SK-N-SH (cell line): ENCODE results near the gene AASS. TPM values are rescaled to one million over a fixed set of nuclear protein-coding genes. Genes with fewer than 3 reads are reported as not detected.
A peak's percentile ranks its signal among the peaks of the same experiment; 100 is the strongest.

ENCODE experiments used
- CTCF ChIA-PET: fragments of 300-600, 350-600 bp; formaldehyde crosslinking; extraction: SDS; loops from one replicate; lab custom pipeline; 2021; lab: Yijun Ruan, JAX
- POLR2A ChIA-PET: fragments of 350-600 bp; sonication (Branson Sonifier 250); formaldehyde crosslinking; extraction: SDS; loops from one replicate; lab custom pipeline; 2020; ENCODE audit warnings: antibody characterized with exemption, inconsistent platforms; lab: Yijun Ruan, JAX
- DNase-seq: peaks from one replicate; pipeline ENCODE4 v3.0.0; 2012
- H2AFZ ChIP-seq: fragments of 200-600 bp; sonication (generic); 2 replicates; pipeline ENCODE4 v1.8.1; 2016; ENCODE audit warnings: antibody characterized with exemption, mild to moderate bottlenecking, low read depth
- H3F3A ChIP-seq: fragments of 200-600 bp; sonication (generic); replicated peaks from 2 replicates; pipeline ENCODE3; 2016; ENCODE audit warnings: antibody characterized with exemption, mild to moderate bottlenecking; ENCODE audit not compliant: insufficient read depth
- H3K27ac ChIP-seq, 2 experiments: fragments of 200-500 bp in 1 of 2; fragments of 200-600 bp in 1 of 2; sonication (Bioruptor generic) in 1 of 2; sonication (generic), shearing (Covaris generic) in 1 of 2; 2 replicates each; pipeline versions ENCODE4 v1.5.1 to v1.6.1; 2014 to 2016; ENCODE audit warnings: low read depth in 2 of 2, inconsistent platforms in 1 of 2, low read length in 1 of 2, mild to moderate bottlenecking in 1 of 2, mixed read lengths in 1 of 2
- H3K27me3 ChIP-seq: fragments of 200-600 bp; sonication (generic), shearing (Covaris generic); 2 replicates; pipeline ENCODE4 v1.6.1; 2016; ENCODE audit warnings: mixed run types; ENCODE audit not compliant: insufficient read depth
- H3K36me3 ChIP-seq, 2 experiments: fragments of 200-500 bp in 1 of 2; fragments of 200-600 bp in 1 of 2; sonication (Bioruptor generic) in 1 of 2; sonication (generic) in 1 of 2; replicated peaks in 1 of 2; 2 replicates each; pipeline versions ENCODE3 to v1.5.1; 2014 to 2016; ENCODE audit warnings: low read length in 1 of 2, mild to moderate bottlenecking in 1 of 2; ENCODE audit not compliant: insufficient read depth in 2 of 2, control insufficient read depth in 1 of 2
- H3K4me1 ChIP-seq, 2 experiments: fragments of 200-500 bp in 1 of 2; fragments of 200-600 bp in 1 of 2; sonication (Bioruptor generic) in 1 of 2; sonication (generic), shearing (Covaris generic) in 1 of 2; 2 replicates each; pipeline versions ENCODE4 v1.5.1 to v1.6.1; 2014 to 2016; ENCODE audit warnings: low read depth in 1 of 2, low read length in 1 of 2, mixed run types in 1 of 2; ENCODE audit not compliant: insufficient read depth in 2 of 2, control insufficient read depth in 1 of 2
- H3K4me2 ChIP-seq: fragments of 200-600 bp; sonication (generic), shearing (Covaris generic); 2 replicates; pipeline ENCODE4 v1.6.1; 2017; ENCODE audit warnings: mixed run types
- H3K4me3 ChIP-seq, 2 experiments: fragments of 200-500 bp in 1 of 2; fragments of 200-600 bp in 1 of 2; sonication (Bioruptor generic) in 1 of 2; sonication (generic), shearing (Covaris generic) in 1 of 2; 2 replicates each; pipeline versions ENCODE4 v1.5.1 to v1.8.1; 2014 to 2016; ENCODE audit warnings: low read depth in 2 of 2, inconsistent platforms in 1 of 2, low read length in 1 of 2, mild to moderate bottlenecking in 1 of 2, mixed read lengths in 1 of 2, moderate library complexity in 1 of 2
- H3K79me2 ChIP-seq: fragments of 200-600 bp; sonication (generic); 2 replicates; pipeline ENCODE4 v1.8.1; 2017; ENCODE audit warnings: mild to moderate bottlenecking; ENCODE audit not compliant: insufficient read depth
- H3K9ac ChIP-seq: fragments of 200-600 bp; sonication (generic); 2 replicates; pipeline ENCODE4 v1.6.1; 2017; ENCODE audit warnings: mixed run types
- H3K9me2 ChIP-seq: fragments of 200-600 bp; sonication (generic); 2 replicates; pipeline ENCODE4 v1.6.1; 2017; ENCODE audit warnings: mixed run types
- H3K9me3 ChIP-seq: fragments of 200-600 bp; sonication (generic); 2 replicates; pipeline ENCODE4 v1.6.1; 2017; ENCODE audit warnings: mixed run types, mild to moderate bottlenecking, moderate library complexity
- H4K20me1 ChIP-seq: fragments of 200-600 bp; sonication (generic); 2 replicates; pipeline ENCODE4 v1.6.1; 2017; ENCODE audit warnings: mild to moderate bottlenecking, mixed run types; ENCODE audit not compliant: insufficient read depth
- FOXM1 ChIP-seq: IDR thresholded peaks from 2 replicates; pipeline ENCODE4 v1.4.0; 2012; ENCODE audit warnings: low read depth, mild to moderate bottlenecking
- GABPA ChIP-seq: IDR thresholded peaks from 2 replicates; pipeline ENCODE4 v1.4.0; 2012; ENCODE audit warnings: low read depth, mild to moderate bottlenecking
- GATA2 ChIP-seq: sonication (generic); formaldehyde crosslinking; IDR thresholded peaks from 2 replicates; pipeline ENCODE4 v1.5.0; 2020; ENCODE audit warnings: mild to moderate bottlenecking, missing genetic modification reagents
- JUND ChIP-seq: IDR thresholded peaks from 2 replicates; pipeline ENCODE4 v1.4.0; 2012
- MEF2A ChIP-seq: IDR thresholded peaks from 2 replicates; pipeline ENCODE4 v1.4.0; 2012; ENCODE audit warnings: low read depth, borderline replicate concordance
- NFIC ChIP-seq: IDR thresholded peaks from 2 replicates; pipeline ENCODE4 v1.4.0; 2012; ENCODE audit warnings: borderline replicate concordance
- POLR2AphosphoS5 ChIP-seq: IDR thresholded peaks from 2 replicates; pipeline ENCODE4 v1.6.1; 2012; ENCODE audit warnings: low read depth, low read length
- RAD21 ChIP-seq: IDR thresholded peaks from 2 replicates; pipeline ENCODE4 v1.6.1; 2012; ENCODE audit warnings: mild to moderate bottlenecking, low read length
- REST ChIP-seq: IDR thresholded peaks from 2 replicates; pipeline ENCODE4 v1.6.1; 2012; ENCODE audit warnings: mild to moderate bottlenecking, low read depth, low read length, moderate library complexity
- SIN3A ChIP-seq: IDR thresholded peaks from 2 replicates; pipeline ENCODE4 v1.6.1; 2012; ENCODE audit warnings: low read depth, mild to moderate bottlenecking, low read length, moderate library complexity, borderline replicate concordance
- USF1 ChIP-seq: IDR thresholded peaks from 2 replicates; pipeline ENCODE4 v1.4.0; 2012; ENCODE audit warnings: low read depth, borderline replicate concordance
- WGBS: methylation state at CpG from one replicate; pipeline ENCODE4 v1.1.6; 2017; ENCODE audit warnings: low lambda C conversion rate; 5-methylcytosine and 5-hydroxymethylcytosine counted together
- polyA plus RNA-seq, 3 experiments: library from polyadenylated mRNA; depleted of rRNA; stranded (reverse); fragments of >200 nt; gene quantifications; 2 replicates each; pipeline ENCODE4 v1.2.3, GENCODE V29; 2012

AASS gene
- polyA plus RNA-seq, 1 of the 3 experiments (the other 2 are of a cell fraction), result 0.92 TPM

DNA sequence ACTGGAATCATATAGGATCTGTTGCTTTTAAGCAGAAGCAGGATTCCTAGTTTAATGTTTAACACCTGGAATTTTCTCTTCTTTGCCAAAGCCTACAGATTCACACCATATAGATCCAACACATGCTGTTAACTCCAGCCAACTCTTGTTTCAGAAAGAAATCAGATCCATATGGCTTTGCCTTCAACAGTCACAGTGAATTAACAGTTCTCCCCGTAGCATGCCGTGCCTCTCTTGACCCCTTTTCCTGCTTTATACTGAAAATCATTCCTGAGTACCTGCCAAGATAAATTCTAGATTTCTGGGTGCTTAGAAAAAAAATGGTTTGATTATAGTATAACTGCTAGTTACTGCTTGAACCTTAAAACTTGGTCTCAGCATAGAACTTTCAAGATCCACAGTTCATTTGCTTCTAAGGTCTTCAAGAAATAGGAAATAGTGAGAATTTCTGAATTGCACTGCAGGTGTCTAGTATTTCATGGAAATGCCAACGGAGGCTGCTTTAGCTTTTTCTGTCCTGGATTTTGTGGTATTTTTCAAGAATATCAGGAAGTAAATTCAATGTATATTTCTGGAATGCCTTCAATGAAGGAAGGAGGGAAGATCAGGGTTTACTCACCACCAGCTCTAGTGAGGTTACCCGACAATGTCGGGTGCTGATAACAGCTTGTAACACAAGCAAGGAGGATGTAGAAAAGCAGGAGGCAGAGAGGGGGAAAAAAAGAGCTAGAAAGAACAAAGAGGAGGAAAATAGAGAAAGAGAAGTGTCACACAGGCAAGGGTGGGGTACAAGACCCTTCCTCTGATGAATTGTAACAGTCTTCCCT is 6.6 kb downstream of the AASS start:
- H3K4me1 ChIP-seq, result peaks cover 0 to 5% of the 10 kb centered on the region in 2 experiments; a peak in 2 of 4 replicates
- TF ChIP-seq GATA2 (CRISPR knock-in tag) (no peak), REST (no peak), POLR2AphosphoS5 (no peak), USF1 (no peak), JUND (no peak), MEF2A (no peak), GABPA (no peak), FOXM1 (no peak), SIN3A (no peak), NFIC (no peak), RAD21 (no peak)
- ChIA-PET CTCF (no interaction called here), POLR2A (no interaction called here)
- H3F3A ChIP-seq, result no peaks in the 10 kb centered on the region
- 3% methylated on average over 5 of the region's 5 CpGs for WGBS
- H2AFZ ChIP-seq, result 0 out of 2 replicates have a peak overlapping the region, but pooled peaks have one; percentile 1
- H3K9me3 ChIP-seq, result no peaks in the 10 kb centered on the region
- peak overlapping the region; percentile 29 to 60; a peak in 3 of 4 replicates for H3K4me3 ChIP-seq
- H4K20me1 ChIP-seq, result no peaks in the 10 kb centered on the region
- DNase-seq, result no peak
- peak overlapping the region; percentile 71 for H3K4me2 ChIP-seq
- no peak overlapping the region for H3K27ac ChIP-seq
- no peaks in the 10 kb centered on the region for H3K9me2 ChIP-seq
- H3K79me2 ChIP-seq, result no peaks in the 10 kb centered on the region
- H3K27me3 ChIP-seq, result peaks cover 18% of the 10 kb centered on the region; the same call in 1 of the 2 replicates
- no peak overlapping the region for H3K9ac ChIP-seq
- no peaks in the 10 kb centered on the region for H3K36me3 ChIP-seq

DNA sequence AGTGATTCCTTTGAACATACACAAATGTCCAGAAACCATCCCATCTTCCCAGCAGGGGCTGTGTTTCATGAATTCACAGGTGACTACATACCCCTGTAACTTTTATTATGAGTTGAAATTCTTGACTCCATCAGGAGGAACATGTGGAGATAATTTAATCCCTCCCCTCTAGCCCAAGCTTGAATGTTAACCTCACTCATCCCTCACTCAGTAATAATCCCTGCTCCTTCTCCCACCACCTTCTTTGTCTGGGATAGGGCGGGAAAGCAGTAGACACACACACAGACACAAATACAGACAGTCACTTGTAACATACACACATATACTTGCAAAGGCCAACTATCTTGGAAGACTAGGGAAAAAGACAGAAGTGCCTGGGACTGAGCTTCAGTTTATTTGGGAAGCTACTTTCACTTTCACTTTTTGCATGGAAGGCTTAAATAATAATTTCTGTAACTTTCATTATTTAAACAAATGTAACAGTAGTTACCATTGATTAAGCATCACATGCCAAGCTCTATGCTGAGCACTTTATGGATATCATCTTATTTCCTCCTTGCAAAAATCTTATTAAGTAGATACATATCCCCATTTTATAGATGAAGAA is 7.3 kb downstream of the AASS start:
- Histone ChIP-seq H3K4me3 (peak overlapping the region; percentile 29 to 60), H3K27ac (no peak overlapping the region), H3K36me3 (no peaks in the 10 kb centered on the region), H2AFZ (0 out of 2 replicates have a peak overlapping the region, but pooled peaks have one; percentile 1), H3K79me2 (no peaks in the 10 kb centered on the region), H3K4me1 (peaks cover 0 to 5% of the 10 kb centered on the region in 2 experiments; a peak in 2 of 4 replicates), H3K9me3 (no peaks in the 10 kb centered on the region), H4K20me1 (no peaks in the 10 kb centered on the region), H3K4me2 (peak overlapping the region; percentile 71), H3F3A (no peaks in the 10 kb centered on the region), H3K9ac (no peak overlapping the region), H3K27me3 (peaks cover 11% of the 10 kb centered on the region; the same call in 1 of the 2 replicates), H3K9me2 (no peaks in the 10 kb centered on the region)
- TF ChIP-seq GABPA, result no peak
- POLR2A ChIA-PET, result no interaction called here
- CTCF ChIA-PET, result no interaction called here
- no peak for DNase-seq
- 6% methylated on average over 1 of the region's 1 CpG for WGBS
